ENCODE results near the gene TMEM243. TPM values are rescaled to one million over a fixed set of nuclear protein-coding genes. Genes with fewer than 3 reads are reported as not detected.

Gene TMEM243
- total RNA-seq, 1 experiment from 2014 or later = 15.4 TPM

DNA sequence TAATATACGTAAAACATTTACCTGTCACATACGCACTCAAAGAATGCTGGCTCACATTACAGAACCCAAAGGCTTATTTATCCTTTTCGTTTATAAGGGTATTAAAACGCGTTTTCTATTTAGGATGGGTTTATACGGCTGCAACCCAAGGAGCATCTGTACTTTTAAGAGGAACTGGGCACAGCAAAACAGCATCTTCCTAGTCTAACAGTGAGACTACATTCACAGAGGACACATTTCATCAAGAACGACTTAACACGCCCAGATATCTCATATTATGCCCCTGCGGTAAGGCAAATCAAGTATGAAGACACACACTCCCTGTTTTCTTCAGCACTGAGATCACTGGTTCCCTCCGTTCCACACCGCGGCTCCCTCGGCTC, 67.8 kb downstream of the TMEM243 start:
- intact Hi-C loops (cut with micrococcal nuclease; ENCODE audit: unreplicated experiment) (no loop called here), in situ Hi-C loops (cut with HindIII; ENCODE audit: low pct_unique_long_range_greater_than_20kb, low sequenced_read_pairs) (no loop called here)
- no peak for DNase-seq (ENCODE audit: low read depth, low spot score)
- Histone ChIP-seq H3K4me3 (ENCODE audit: low read depth in 2 of 2, low read length in 2 of 2) (peak overlapping the region; percentile 92 to 99), H3K36me3 (ENCODE audit: control insufficient read depth, insufficient read depth, low read length) (peaks cover 20% of the 10 kb centered on the region), H3K27ac (ENCODE audit: low read length) (peak overlapping the region; percentile 99), H3K27me3 (ENCODE audit: control insufficient read depth, insufficient read depth, low read length) (no peaks in the 10 kb centered on the region), H3K4me1 (ENCODE audit: control insufficient read depth, insufficient read depth, low read length) (peaks cover 25% of the 10 kb centered on the region), H3K9me3 (ENCODE audit: control insufficient read depth, insufficient read depth, low read depth, low read length) (no peaks in the 10 kb centered on the region)
- CTCF ChIA-PET = no interaction called here
- peak; percentile 60 for ATAC-seq
- POLR2A ChIA-PET = interaction anchor here (0.6 to 0.9 kb wide), 3 partner anchors 29 to 233 kb away, joined by 3 to 8 read pairs (median 5); no protein-coding TSS in a partner anchor
- TF ChIP-seq, protein P1, sequence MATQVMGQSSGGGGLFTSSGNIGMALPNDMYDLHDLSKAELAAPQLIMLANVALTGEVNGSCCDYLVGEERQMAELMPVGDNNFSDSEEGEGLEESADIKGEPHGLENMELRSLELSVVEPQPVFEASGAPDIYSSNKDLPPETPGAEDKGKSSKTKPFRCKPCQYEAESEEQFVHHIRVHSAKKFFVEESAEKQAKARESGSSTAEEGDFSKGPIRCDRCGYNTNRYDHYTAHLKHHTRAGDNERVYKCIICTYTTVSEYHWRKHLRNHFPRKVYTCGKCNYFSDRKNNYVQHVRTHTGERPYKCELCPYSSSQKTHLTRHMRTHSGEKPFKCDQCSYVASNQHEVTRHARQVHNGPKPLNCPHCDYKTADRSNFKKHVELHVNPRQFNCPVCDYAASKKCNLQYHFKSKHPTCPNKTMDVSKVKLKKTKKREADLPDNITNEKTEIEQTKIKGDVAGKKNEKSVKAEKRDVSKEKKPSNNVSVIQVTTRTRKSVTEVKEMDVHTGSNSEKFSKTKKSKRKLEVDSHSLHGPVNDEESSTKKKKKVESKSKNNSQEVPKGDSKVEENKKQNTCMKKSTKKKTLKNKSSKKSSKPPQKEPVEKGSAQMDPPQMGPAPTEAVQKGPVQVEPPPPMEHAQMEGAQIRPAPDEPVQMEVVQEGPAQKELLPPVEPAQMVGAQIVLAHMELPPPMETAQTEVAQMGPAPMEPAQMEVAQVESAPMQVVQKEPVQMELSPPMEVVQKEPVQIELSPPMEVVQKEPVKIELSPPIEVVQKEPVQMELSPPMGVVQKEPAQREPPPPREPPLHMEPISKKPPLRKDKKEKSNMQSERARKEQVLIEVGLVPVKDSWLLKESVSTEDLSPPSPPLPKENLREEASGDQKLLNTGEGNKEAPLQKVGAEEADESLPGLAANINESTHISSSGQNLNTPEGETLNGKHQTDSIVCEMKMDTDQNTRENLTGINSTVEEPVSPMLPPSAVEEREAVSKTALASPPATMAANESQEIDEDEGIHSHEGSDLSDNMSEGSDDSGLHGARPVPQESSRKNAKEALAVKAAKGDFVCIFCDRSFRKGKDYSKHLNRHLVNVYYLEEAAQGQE (IDR thresholded peaks at IDR 0.05; ENCODE audit: insufficient read depth in 1 of 2, low read depth in 2 of 2, low read length in 1 of 2) = no peak
- BruUV-seq (replicated peaks) = TSS peak; percentile 100

DNA sequence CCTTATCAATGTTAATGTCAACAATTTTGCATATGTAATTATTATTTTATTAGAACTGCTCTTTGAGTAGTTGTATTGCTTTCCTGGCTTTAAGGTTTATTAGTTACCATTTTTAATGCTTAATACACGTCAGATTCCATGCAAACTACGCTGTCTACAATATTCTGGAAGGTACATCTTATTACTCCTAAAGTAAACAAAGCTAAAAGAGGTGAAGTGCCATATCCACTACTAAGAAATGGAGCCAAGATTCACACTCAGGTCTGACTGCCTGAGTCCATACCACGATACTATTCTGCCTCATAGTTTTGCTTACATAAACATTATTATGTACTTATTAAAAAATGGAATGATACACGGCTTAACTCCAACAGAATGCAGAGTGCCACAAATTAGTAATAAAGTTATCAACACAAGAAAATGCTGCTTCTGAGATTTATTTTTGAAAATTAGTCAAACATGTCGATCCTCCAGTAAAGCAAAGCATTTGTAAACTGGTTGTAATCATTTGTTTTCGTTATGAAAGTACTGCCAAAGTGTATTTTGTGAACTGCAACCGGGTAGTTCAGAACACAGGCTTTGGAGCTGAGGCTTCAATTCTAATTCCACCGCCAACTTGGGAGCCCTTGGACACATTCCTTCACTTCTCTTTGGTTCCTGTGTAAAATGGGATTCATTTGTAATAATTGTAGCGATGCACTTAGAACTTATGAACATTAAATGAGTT, 68.4 kb downstream of the TMEM243 start:
- H3K36me3 ChIP-seq (ENCODE audit: control insufficient read depth, insufficient read depth, low read length) = peaks cover 18% of the 10 kb centered on the region
- intact Hi-C loops (cut with micrococcal nuclease; ENCODE audit: unreplicated experiment) (no loop called here), in situ Hi-C loops (cut with HindIII; ENCODE audit: low pct_unique_long_range_greater_than_20kb, low sequenced_read_pairs) (no loop called here)
- ATAC-seq (no peak), DNase-seq (ENCODE audit: low read depth, low spot score) (no peak)
- H3K4me3 ChIP-seq (ENCODE audit: low read depth in 2 of 2, low read length in 2 of 2) = peak overlapping the region; percentile 92 to 99
- no peaks in the 10 kb centered on the region; the same call in 1 of the 2 replicates for H3K27me3 ChIP-seq (ENCODE audit: control insufficient read depth, insufficient read depth, low read length)
- no TSS peak for BruUV-seq (replicated peaks)
- peak overlapping the region; percentile 99 for H3K27ac ChIP-seq (ENCODE audit: low read length)
- H3K9me3 ChIP-seq (ENCODE audit: control insufficient read depth, insufficient read depth, low read depth, low read length) = no peaks in the 10 kb centered on the region
- POLR2A ChIA-PET = no interaction called here
- CTCF ChIA-PET = no interaction called here
- TF ChIP-seq TCF7L2 (IDR thresholded peaks at IDR 0.05; ENCODE audit: low read depth, low read length) = no peak
- TF ChIP-seq CTCF (IDR thresholded peaks at IDR 0.05) = no peak
- no peak for TF ChIP-seq SIN3A (IDR thresholded peaks at IDR 0.05; ENCODE audit: borderline replicate concordance, insufficient read depth, low read depth, low read length)
- TF ChIP-seq, protein P1 (IDR thresholded peaks at IDR 0.05; ENCODE audit: insufficient read depth in 1 of 2, low read depth in 2 of 2, low read length in 1 of 2) = no peak
- peaks cover 25% of the 10 kb centered on the region for H3K4me1 ChIP-seq (ENCODE audit: control insufficient read depth, insufficient read depth, low read length)
